GM18870 (cell line): Measurements from ENCODE around the gene RGMA.
"Not testable (repeated sequence)": the region's sequence is repeated elsewhere in the genome, so short reads cannot be mapped to it uniquely, and the experiment has no call there.

ENCODE experiments used
- ATAC-seq: cut with Tn5 transposase; IDR thresholded peaks from one replicate; pipeline ENCODE4 v1.9.1; 2021; ENCODE audit warnings: moderate library complexity; ENCODE audit not compliant: unreplicated experiment

The RGMA gene

DNA sequence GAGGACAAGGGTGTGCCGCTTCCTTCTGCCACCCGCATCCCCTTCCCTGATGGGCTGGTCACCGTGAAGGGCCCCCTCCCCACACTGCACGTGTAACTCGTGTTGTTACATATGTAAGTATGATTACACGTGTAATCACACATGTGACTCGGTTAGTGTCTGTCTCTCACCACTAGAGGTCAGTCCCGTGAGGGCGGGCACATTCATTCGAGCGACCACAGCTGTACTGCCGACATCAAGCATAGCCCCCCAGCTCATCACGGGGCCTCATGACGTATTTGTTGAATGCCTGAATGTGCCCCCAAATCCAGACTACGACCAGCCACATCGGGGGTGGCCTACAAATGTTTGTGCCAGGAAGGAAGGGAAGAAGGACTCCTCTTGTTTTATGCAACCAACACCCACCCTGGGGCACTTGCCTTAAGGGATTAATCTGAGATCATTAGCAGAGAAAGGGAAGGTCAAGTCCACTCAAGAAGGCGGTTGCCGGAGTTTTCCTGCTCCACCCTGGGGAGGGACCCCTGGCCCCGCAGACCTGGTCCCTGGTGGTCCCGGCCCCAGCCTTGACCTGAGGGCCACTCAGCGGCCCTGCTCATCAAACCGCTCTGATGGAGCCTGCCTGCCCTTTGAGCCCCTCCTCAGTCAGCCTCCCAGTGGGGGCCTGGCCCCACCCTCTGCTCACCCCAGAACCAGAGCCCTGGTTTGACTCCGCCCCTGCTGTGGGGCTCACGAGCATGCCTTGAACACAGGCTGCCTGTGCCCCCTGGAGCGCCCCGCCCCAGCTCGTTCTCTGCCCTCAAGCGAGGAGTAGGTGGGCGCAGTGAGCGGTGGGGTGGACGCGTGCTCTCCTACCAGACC lies 52.8 kb downstream of the RGMA start:
- peak; percentile 87 for ATAC-seq

DNA sequence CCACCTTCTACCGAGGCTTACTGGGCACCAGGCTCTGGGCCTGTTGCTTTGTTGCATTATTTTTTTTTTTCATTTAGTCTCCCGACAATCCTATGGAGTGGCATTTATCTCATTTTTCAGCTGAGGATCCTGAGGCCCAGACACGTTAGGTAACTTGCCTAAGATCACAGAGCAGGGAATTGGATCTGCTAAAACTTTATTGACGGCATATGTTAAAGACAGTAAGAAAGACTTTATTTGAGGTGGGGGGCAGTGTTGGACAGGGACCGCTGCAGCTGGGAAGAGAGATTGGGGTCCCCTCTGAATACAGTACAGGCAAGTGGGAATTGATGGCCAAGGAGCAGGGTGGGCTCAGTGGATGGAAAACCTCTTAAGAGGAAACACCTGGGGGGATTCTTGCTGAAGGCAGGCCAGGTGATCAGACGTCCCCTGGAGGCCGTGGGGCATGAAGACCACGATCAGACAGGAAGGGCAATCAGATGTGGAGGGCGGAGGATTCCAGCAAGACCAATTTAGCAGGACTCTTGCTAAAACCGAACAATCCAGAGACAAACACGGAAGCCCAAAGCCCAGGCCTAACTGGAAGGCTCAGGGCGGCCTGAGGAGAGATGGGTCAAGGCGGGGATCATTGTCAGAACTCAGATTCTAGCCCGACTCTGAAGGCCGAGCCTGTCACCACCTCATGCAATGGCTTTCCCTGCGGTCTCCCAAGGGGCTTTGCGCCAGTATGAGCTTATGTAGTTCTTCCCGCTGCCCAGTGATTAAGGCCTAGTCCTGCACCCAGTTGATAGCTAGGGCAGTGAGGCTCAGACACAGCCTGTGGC lies 53.7 kb downstream of the RGMA start:
- ATAC-seq = peak; percentile 25

DNA sequence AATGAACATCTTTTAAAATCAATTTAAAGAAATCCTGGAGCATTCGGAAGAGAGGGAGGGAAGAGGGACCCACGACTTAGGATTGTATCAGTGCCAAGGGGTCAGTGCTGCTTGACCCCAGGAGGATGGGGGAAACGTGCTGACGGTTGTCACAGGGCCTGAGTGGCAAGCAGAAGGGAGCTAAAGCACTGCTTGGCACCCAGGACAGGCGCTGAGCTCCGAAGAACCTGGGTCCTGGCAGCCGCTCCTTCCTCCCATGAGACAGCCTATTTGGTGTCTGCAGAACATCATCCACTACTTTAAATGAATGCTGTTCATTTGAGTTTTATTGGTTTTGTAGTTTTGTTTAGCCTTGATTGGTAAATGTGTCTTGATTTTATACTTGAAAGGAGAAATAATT lies 54.5 kb downstream of the RGMA start:
- no peak for ATAC-seq

DNA sequence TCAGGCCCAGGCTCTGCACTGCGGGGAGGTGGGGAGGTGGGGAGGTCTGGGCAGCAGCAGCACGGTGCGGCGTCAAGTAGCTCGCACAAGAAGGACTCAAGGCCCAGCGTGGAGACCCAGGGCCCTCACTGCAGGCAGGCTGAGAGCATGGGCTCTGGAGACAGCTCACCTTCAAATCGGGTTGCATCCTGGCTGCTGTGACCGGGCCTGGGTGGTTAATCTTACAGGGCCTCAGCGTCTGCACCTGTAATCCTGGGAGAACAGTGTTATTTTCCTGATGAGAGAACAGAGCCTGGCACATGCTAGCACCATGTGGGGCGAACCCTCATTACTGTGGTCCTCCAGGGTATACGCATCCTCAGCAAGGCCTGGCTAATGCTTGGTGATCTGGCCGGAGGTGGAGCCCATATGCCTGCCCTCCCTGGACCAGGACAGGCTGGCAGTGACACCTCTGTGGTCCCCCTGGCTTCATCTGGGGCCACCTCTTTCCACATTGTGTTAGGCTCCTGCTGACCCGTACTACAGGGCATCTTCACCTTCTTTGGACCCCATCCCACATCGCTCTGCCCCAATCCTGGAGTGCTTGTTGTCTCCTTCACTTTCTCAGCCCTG lies 55.5 kb downstream of the RGMA start:
- no peak for ATAC-seq

DNA sequence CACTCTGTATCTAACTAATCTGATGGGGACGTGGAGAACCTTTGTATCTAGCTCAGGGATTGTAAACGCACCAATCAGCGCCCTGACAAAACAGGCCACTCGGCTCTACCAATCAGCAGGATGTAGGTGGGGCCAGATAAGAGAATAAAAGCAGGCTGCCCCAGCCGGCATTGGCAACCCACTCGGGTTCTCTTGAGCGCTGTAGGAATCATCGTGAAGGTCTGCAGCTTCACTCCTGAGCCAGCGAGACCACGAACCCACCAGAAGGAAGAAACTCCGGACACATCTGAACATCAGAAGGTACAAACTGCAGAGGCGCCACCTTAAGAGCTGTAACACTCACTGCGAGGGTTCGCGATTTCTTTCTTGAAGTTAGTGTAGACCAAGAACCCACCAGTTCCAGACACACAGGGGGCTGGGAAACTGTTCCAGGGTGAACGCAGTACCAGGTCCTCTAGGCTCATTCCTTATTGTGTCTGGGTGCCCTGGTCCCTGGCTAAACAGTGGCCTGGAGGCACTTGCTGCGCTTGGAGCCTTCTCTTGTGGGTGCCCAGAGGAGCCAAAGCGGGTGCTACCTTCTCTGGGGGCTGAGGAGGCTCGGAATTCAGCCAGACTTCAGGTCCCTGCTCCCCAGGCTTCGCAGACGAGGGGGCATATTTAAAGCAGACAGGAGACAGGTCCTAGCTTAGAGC lies 56.4 kb downstream of the RGMA start:
- not testable (repeated sequence) for ATAC-seq

DNA sequence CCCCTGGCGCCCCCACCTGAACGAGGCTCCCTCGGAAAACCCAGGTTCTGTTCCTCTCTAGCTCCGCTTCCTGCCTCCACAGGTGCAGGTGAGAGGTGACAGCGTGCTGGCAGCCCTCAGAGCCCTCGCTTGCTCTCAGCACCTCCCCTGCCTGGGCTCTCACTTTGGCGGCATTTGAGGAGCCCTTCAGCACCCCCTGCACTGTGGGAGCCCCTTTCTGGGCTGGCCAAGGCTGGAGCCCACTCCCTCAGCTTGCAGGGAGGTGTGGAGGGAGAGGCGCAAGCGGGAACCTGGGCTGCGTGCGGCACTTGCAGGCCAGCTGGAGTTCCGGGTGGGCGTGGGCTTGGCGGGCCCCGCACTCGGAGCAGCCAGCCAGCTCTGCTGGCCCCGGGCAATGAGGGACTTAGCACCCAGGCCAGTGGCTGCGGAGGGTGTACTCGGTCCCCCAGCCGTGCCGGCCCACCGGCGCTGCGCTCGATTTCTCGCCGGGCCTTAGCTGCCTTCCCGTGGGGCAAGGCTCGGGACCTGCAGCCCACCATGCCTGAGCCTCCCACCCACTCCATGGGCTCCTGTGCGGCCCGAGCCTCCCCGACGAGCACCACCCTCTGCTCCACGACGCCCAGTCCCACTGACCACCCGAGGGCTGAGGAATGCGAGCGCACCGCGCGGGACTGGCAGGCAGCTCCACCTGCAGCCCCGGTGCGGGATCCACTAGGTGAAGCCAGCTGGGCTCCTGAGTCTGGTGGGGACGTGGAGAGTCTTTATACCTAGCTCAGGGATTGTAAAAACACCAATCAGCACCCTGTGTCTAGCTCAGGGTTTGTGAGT lies 57.2 kb downstream of the RGMA start:
- ATAC-seq = not testable (repeated sequence)

DNA sequence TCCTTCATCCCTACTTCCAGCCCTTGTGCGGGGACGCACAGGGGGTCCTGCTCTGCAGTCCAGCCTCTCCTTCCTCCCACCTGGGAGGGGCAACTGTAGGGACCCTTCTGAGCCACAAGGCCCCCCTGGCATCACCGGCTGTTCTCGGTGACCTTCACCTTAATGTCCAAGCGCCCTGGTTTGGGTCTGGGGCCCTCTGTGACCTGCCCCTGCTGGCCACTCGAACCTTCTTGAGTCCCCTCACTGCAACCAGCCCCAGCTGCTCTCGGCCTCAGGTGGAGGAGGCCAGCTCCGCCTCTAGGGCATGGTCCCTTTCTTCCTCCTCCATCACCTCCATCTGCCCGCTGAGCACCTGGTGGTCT lies 57.9 kb downstream of the RGMA start:
- no peak for ATAC-seq

DNA sequence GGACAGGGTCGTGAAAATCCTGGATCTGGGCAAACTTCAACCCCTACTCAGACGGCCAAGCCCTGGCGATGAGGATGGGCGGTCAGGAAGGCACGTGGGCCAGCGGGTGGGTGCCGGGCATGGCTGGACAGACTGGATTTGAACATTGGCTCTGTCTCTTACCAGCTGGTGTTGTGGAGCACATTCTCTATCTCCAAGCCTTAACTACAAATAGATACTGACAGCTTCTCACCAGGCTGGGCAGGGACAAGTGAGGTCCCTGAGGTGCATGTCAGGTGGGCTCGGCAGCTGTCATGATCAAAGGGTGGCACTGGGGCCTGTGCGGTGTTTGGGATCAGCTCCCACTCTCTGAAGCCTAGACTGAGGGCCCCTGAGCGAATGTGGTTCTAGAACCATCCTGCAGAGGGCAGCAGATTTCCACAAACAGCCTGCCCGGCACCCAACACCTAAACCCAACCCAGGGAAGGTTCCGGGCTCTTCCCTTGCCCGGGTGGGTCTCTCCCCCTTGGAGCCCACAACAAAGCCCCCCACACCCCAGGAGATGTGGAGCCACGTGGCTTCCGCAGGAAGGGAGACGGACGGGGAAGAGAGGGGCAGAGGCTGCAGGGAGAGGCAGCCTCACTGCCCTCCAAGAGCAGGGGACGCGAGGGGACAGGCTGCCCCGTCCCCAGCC lies 58.4 kb downstream of the RGMA start:
- ATAC-seq = peak; percentile 72

DNA sequence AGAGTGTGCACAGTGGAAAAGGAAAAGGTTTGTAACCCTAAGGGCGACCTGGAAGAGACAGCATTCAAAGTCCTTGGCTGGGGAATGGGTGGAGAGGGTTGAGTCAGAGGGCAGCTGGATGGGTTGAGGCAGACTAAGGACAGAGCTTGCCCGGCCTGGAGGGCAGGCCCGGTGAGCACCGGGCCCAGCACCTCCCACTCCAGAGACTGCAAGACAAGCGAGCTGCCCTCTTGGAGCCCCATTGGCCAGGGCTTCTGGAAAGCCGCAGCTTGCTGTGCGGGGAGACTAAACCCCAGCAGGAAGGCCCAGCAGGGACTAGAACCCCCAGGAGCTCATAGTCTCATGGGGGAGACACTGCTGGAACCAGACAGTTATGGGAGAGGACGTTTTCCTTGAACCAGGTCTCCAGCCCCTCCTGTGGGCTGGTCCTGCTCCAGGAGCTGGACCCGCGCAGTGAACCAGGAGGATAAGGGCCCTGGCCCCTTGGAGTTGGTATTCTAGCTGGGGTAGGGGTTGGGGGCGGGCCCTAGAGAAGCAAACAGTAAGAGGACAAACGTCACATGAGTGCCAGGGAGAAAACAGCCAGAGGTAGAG lies 59.1 kb downstream of the RGMA start:
- no peak for ATAC-seq

DNA sequence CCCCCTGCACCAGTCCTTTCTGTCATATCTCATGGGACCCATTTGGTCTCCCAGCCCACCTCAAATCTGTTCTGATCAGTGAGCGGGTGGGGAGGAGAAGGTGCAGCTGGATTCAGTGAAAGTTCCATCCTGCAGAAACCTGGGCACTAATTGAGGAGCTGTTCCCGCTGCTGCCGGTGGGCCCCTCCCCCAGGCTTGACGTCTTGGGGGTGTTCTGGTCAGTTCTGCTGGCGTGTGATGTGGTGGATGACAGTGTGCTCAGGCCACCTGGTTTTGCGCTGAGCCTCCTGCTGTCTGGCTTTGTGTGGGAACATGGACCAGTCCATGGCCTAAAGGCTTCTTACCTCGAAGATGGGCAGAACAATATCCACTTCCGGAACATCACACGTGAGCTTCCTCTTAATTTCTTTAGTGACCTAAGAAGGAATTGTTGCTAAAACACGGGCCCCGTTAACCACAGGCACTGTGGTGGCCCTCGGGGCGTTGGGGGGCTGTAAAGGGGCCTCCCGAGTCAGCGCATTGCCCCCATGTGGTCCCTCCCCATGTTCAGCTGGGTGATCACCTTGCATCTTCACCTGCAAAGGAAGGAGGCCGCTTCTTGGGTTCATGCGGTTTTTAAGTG lies 59.7 kb downstream of the RGMA start:
- ATAC-seq = no peak

DNA sequence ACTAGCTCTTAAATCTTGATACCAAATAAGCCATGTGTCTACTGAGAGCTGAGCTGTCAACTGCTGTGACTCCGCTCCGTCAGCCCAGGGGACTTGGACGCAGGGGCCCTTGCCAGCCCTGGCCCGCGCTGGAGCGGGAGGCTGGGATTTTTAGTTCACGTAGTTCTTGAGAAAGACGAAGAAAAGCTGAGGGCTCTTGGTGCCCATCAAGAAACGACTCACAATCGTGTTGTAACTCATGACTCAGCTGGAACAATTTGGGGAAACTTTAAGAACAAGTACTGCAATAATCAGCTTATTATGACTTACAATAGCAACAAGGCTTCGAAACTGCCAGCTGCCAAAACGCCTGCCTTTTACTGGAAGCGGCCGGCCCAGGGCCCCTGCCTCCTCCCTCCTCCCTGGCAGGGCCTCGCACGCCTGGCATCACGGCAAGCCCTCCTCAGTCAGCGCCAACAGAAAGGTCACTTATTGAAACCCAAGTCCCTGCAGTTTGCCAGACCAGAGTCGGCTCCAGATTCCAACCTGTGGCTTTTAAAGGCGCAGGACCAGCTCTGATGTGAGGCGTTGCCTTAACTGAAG lies 60.3 kb downstream of the RGMA start:
- no peak for ATAC-seq

DNA sequence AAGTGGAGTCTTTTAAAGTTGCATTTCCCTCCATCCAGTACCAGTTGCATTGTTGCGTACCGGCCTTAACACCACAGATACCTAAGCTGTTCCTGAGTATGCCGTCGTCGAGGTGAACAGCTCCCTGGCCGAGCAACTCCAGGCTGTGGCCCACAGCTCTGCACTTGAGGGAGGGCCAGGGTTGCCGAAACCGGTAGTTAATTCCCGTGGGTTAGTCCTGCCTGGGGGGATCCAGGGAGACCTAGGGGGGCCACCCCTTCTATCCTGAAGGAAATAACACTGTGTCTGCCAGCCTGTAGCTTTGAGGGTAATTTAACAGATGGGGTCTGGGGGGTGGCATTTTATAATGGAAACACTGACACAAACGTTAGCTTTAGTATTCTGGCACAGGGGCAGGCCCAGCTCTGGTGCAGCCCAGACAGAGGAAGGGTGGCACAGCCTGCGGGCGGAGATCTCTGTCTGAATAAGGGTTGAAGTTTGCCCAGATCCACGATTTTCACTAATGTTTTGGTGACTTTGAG lies 60.8 kb downstream of the RGMA start:
- no peak for ATAC-seq

DNA sequence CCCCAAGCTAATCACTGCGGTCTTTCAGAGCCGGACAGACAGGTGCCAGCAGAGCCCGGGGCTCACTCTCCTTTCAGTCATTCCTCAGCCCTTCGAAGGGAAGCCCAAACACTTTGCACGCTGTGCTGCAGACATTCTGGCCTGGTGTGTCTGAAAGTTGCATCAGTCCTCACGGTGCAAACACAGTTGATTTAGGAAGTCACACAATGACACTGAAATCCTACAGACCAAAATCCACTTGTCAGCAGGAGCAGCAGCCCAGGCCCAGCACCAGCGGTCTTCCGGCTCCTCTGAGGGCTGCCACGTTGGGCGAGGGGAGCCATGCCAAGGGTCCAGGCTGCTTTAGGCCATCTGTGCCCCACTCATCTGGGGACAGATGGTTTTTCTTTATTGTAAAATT lies 61.6 kb downstream of the RGMA start:
- ATAC-seq = no peak

DNA sequence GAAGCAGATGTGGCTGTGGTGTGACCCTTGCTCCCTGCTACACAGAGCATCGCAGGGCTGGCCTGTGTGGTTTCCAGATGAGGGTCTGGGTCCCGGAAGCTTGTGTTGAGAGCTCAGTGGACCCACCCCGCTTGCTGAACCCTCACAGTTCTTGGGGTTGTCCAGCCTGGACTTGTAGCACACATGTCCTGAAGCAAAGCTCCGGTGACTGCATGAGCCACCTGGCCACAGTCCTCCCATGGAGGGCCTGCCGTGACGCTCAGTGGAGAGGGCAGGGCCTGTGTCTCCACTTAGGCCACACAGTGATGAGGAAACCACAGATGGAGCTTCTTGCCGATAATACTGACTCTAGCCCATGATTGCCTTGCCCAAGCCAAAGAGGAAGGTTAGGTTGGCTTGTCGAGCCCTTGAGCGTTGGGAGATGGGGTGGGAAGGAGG lies 62.6 kb downstream of the RGMA start:
- no peak for ATAC-seq

DNA sequence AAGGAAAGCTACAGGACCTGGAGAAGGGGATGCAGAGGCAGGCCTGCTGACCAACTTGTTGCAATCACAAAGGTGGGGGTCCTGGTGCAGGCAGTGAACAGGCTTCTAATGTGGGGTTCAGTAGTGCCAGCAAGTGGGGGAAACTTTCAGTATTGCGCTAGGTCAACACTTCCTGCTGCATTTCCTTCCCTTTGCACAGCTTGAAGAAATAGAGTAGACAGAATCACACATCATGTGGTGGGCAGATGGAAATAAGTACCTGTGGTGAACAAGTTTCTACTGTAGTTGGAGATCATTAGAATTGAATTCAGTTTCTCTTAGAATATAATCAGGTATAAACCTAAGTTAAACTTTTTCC lies 63.4 kb downstream of the RGMA start:
- ATAC-seq = no peak

DNA sequence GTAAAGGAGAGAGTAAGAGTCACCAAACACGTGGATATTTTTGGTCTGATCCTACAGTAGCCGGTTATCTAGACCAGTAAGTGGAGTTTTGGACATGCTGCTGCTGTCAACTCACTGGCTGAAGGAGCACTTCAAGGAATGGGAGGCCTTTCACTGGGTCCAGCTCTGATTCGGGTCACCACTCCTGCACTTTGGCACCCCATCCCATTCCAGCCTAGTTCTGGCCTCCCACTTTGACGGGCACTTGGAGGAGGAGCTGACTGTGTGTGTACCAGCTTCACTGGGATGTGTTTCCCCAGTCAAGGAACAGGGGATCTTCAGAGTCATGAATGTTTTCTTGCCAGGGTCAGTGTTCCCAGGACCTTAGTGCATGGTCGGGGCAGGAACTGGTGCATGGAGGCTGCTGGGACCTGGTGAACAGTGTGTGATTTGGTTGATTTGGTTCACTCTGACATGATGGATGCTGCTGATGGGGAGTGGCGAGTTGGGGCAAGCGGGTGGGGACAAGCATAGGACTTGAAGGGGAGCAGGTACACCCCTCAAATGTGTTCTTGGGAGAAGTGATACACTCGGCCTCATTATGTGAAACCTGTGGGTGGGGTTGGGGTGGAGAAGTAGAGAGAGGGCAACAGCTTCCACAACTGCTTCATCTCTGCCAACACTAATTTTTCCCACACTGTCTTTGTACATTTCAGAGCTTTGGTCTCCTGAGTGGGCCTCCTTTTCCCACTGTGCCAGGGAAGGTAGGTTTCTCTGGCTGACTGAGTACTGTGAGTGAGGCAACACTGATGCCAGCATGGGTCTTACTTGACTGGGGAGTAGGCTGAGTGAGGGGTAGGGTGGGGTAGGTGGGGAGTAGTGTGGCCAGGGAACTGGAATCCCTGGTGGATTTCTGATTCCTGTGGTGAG lies 64.0 kb downstream of the RGMA start:
- no peak for ATAC-seq

DNA sequence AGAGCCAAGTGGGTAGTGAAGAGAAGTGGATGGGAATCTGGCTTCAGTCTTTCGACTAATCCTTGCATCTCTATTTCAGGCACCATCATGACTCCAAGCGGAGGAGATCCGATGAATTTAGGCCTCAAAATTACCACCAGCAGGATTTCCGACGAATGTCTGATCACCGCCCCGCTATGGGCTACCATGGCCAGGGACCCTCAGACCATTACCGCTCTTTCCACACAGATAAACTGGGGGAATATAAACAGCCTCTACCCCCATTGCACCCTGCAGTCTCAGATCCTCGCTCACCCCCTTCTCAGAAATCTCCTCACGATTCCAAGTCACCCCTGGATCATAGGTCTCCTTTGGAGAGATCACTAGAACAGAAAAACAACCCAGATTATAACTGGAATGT lies 64.7 kb downstream of the RGMA start:
- ATAC-seq = no peak
